Measurements from ENCODE around the gene NPAS4. TPM values are rescaled to one million over a fixed set of nuclear protein-coding genes. Genes with fewer than 3 reads are reported as not detected.

Gene NPAS4
- total and polyA plus RNA-seq, 2 of the 13 experiments (the other 11 are each of a cell fraction or from before 2014, with no cell fraction given): not detected

DNA sequence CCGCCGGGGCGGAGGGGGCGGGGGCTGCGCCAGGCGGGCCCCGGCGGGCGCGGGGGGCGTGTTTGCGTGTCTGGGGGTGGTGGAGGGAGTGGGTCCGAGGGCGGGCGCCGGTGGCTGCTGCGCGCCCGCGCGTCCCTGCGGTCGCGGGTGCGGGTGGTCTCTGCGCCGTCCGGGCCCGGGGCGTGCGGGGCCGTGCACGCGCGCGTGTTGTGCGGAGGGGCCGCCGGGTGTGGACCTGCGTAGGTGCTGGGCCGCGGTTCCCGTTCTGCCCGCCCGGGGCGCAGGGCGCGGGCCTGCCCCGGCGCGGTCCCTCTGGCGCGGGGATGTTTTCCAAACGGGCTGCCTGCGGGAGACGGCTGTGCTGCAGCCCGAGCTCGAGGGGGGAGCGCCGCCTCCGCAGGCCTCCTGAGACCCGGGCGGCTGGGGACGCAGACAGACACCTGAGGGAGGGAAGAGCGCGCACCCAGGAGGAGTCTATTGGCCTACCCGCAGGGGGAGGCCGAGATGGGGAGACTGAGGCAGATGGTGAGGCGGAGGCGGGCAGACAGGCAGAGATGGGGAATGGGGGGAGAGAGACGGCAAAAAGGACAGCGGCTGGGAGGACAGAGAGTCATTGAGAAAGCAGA, 46.3 kb downstream of the NPAS4 start (continued):
- TF ChIP-seq, protein P1, sequence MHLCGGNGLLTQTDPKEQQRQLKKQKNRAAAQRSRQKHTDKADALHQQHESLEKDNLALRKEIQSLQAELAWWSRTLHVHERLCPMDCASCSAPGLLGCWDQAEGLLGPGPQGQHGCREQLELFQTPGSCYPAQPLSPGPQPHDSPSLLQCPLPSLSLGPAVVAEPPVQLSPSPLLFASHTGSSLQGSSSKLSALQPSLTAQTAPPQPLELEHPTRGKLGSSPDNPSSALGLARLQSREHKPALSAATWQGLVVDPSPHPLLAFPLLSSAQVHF (CRISPR knock-in tag; IDR thresholded peaks at IDR 0.05): no peak
- TF ChIP-seq ZNF777 (CRISPR knock-in tag; IDR thresholded peaks at IDR 0.05): no peak
- TF ChIP-seq FOXK1 (CRISPR knock-in tag; IDR thresholded peaks at IDR 0.05; ENCODE audit: borderline replicate concordance, low read depth): no peak
- TF ChIP-seq ARNT2 (CRISPR knock-in tag; IDR thresholded peaks at IDR 0.05; ENCODE audit: low read depth): no peak
- TF ChIP-seq ZSCAN31 (CRISPR knock-in tag; IDR thresholded peaks at IDR 0.05; ENCODE audit: low read depth): 0 out of 2 replicates have a peak, but pooled peaks have one; percentile 33
- TF ChIP-seq CEBPB (IDR thresholded peaks at IDR 0.05; ENCODE audit: borderline replicate concordance, low read depth, low read length): no peak
- TF ChIP-seq ZNF549 (CRISPR knock-in tag; IDR thresholded peaks at IDR 0.05): no peak
- TF ChIP-seq MAZ (IDR thresholded peaks at IDR 0.05; ENCODE audit: borderline replicate concordance, low read depth, low read length): no peak
- TF ChIP-seq MAZ (CRISPR knock-in tag; IDR thresholded peaks at IDR 0.05; ENCODE audit: low read depth): peak; percentile 75; the same call in 1 of the 2 replicates
- 0 out of 2 replicates have a peak, but pooled peaks have one; percentile 32 for TF ChIP-seq ZNF737 (CRISPR knock-in tag; IDR thresholded peaks at IDR 0.05; ENCODE audit: borderline replicate concordance)
- TF ChIP-seq NR2C2 (CRISPR knock-in tag; IDR thresholded peaks at IDR 0.05; ENCODE audit: borderline replicate concordance): no peak; the same call in 1 of the 2 replicates
- TF ChIP-seq, protein P2, sequence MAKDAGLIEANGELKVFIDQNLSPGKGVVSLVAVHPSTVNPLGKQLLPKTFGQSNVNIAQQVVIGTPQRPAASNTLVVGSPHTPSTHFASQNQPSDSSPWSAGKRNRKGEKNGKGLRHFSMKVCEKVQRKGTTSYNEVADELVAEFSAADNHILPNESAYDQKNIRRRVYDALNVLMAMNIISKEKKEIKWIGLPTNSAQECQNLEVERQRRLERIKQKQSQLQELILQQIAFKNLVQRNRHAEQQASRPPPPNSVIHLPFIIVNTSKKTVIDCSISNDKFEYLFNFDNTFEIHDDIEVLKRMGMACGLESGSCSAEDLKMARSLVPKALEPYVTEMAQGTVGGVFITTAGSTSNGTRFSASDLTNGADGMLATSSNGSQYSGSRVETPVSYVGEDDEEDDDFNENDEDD (CRISPR knock-in tag; IDR thresholded peaks at IDR 0.05; ENCODE audit: borderline replicate concordance): no peak
- no peak for TF ChIP-seq ZMYM3 (CRISPR knock-in tag; IDR thresholded peaks at IDR 0.05)
- TF ChIP-seq RELA (CRISPR knock-in tag; IDR thresholded peaks at IDR 0.05): no peak
- TF ChIP-seq ZNF33A (CRISPR knock-in tag; IDR thresholded peaks at IDR 0.05; ENCODE audit: borderline replicate concordance): no peak
- no peak for TF ChIP-seq HOXA5 (CRISPR knock-in tag; IDR thresholded peaks at IDR 0.05)
- TF ChIP-seq, protein P3, sequence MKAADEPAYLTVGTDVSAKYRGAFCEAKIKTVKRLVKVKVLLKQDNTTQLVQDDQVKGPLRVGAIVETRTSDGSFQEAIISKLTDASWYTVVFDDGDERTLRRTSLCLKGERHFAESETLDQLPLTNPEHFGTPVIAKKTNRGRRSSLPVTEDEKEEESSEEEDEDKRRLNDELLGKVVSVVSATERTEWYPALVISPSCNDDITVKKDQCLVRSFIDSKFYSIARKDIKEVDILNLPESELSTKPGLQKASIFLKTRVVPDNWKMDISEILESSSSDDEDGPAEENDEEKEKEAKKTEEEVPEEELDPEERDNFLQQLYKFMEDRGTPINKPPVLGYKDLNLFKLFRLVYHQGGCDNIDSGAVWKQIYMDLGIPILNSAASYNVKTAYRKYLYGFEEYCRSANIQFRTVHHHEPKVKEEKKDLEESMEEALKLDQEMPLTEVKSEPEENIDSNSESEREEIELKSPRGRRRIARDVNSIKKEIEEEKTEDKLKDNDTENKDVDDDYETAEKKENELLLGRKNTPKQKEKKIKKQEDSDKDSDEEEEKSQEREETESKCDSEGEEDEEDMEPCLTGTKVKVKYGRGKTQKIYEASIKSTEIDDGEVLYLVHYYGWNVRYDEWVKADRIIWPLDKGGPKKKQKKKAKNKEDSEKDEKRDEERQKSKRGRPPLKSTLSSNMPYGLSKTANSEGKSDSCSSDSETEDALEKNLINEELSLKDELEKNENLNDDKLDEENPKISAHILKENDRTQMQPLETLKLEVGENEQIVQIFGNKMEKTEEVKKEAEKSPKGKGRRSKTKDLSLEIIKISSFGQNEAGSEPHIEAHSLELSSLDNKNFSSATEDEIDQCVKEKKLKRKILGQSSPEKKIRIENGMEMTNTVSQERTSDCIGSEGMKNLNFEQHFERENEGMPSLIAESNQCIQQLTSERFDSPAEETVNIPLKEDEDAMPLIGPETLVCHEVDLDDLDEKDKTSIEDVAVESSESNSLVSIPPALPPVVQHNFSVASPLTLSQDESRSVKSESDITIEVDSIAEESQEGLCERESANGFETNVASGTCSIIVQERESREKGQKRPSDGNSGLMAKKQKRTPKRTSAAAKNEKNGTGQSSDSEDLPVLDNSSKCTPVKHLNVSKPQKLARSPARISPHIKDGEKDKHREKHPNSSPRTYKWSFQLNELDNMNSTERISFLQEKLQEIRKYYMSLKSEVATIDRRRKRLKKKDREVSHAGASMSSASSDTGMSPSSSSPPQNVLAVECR (CRISPR knock-in tag; IDR thresholded peaks at IDR 0.05; ENCODE audit: borderline replicate concordance): 0 out of 2 replicates have a peak, but pooled peaks have one; percentile 18
- no peak for TF ChIP-seq HNRNPUL1 (IDR thresholded peaks at IDR 0.05; ENCODE audit: low read depth, low read length)
- TF ChIP-seq, protein P4, sequence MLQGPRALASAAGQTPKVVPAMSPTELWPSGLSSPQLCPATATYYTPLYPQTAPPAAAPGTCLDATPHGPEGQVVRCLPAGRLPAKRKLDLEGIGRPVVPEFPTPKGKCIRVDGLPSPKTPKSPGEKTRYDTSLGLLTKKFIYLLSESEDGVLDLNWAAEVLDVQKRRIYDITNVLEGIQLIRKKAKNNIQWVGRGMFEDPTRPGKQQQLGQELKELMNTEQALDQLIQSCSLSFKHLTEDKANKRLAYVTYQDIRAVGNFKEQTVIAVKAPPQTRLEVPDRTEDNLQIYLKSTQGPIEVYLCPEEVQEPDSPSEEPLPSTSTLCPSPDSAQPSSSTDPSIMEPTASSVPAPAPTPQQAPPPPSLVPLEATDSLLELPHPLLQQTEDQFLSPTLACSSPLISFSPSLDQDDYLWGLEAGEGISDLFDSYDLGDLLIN (CRISPR knock-in tag; IDR thresholded peaks at IDR 0.05; ENCODE audit: borderline replicate concordance): no peak
- TF ChIP-seq SIN3A (IDR thresholded peaks at IDR 0.05; ENCODE audit: borderline replicate concordance, low read depth, low read length): peak; percentile 26; the same call in 1 of the 2 replicates
- 0 out of 2 replicates have a peak, but pooled peaks have one; percentile 35 for TF ChIP-seq PITX1 (CRISPR knock-in tag; IDR thresholded peaks at IDR 0.05)

Data from HepG2 (cell line).